Measurements from ENCODE around the gene NUDC.
"Not testable (repeated sequence)": the region's sequence is repeated elsewhere in the genome, so short reads cannot be mapped to it uniquely, and the experiment has no call there.

NUDC gene

GRCh38 chr1:26989403-26990109 lies 68.0 kb downstream of the NUDC start:
- DNase-seq (ENCODE audit: low spot score), result not testable (repeated sequence)

GRCh38 chr1:26991310-26992116 lies 70.0 kb downstream of the NUDC start:
- DNase-seq (ENCODE audit: low spot score), result peak; percentile 37

- DNase-seq (ENCODE audit: low spot score), result peak; percentile 97
These were observed 71.9 kb downstream of the NUDC start, which contains the start of gene TRNP1 for GRCh38 chr1:26993237-26994019. TRNP1 (plus strand) TSS chr1:26993692; CDS start chr1:26993787, 95 bp downstream.

GRCh38 chr1:26994020-26994786 lies 72.7 kb downstream of the NUDC start:
- peak; percentile 61 for DNase-seq (ENCODE audit: low spot score)

- no peak for DNase-seq (ENCODE audit: low spot score)
These were observed 73.4 kb downstream of the NUDC start for GRCh38 chr1:26994787-26995517.

- DNase-seq (ENCODE audit: low spot score), result peak; percentile 62
These were observed 74.5 kb downstream of the NUDC start for GRCh38 chr1:26996024-26996423.

All from AG20443 (cell line).